H1 (cell line): ENCODE measurements around the gene NAB1. TPM values are rescaled to one million over a fixed set of nuclear protein-coding genes. Genes with fewer than 3 reads are reported as not detected.

Experiments used
- CTCF ChIA-PET: fragments of 300-600 bp; sonication (Branson Sonifier 250); formaldehyde crosslinking; loops from one replicate; lab custom pipeline; 2021; ENCODE audit not compliant: partially characterized antibody; lab: Charles Lee
- POLR2A ChIA-PET: fragments of 300-600 bp; sonication (Branson Sonifier 250); formaldehyde crosslinking; loops from one replicate; lab custom pipeline; 2021; ENCODE audit warnings: inconsistent platforms; ENCODE audit not compliant: partially characterized antibody; lab: Charles Lee
- DNase-seq, 2 experiments: peaks; one replicate each; pipeline versions ENCODE4 v3.0.0 to v3.0.0-alpha.2; 2010 to 2022; ENCODE audit warnings: low spot score in 2 of 2, low read depth in 1 of 2, mixed read lengths in 1 of 2
- FAIRE-seq: peaks from 2 replicates; lab custom pipeline; 2011; peaks lifted over from hg19 to GRCh38; lab: Jason Lieb, UNC
- H2AFZ ChIP-seq: 2 replicates; pipeline ENCODE4 v1.8.1; 2012; ENCODE audit warnings: low read length, inconsistent platforms
- H2AK5ac ChIP-seq: 2 replicates; pipeline ENCODE4 v1.6.1; 2013; ENCODE audit warnings: low read depth, low read length
- H2BK120ac ChIP-seq: replicated peaks from 2 replicates; pipeline ENCODE3; 2013; ENCODE audit warnings: low read depth, low read length, inconsistent platforms
- H2BK12ac ChIP-seq: 2 replicates; pipeline ENCODE4 v1.6.1; 2013; ENCODE audit warnings: low read depth, low read length
- H2BK15ac ChIP-seq: 2 replicates; pipeline ENCODE4 v1.6.1; 2013; ENCODE audit warnings: low read length
- H2BK20ac ChIP-seq: 2 replicates; pipeline ENCODE4 v1.6.1; 2013; ENCODE audit warnings: low read length
- H2BK5ac ChIP-seq: 2 replicates; pipeline ENCODE4 v1.6.1; 2013; ENCODE audit warnings: low read depth, low read length
- H3K14ac ChIP-seq: 2 replicates; pipeline ENCODE4 v1.6.1; 2013; ENCODE audit warnings: inconsistent platforms; ENCODE audit not compliant: insufficient read length
- H3K18ac ChIP-seq: 2 replicates; pipeline ENCODE4 v1.6.1; 2013; ENCODE audit warnings: low read length; ENCODE audit errors: extremely low read depth
- H3K23ac ChIP-seq: 2 replicates; pipeline ENCODE4 v1.6.1; 2013; ENCODE audit warnings: inconsistent platforms; ENCODE audit not compliant: insufficient read length
- H3K23me2 ChIP-seq: 2 replicates; pipeline ENCODE4 v1.6.1; 2013; ENCODE audit warnings: low read depth, low read length
- H3K27ac ChIP-seq: 2 replicates; pipeline ENCODE4 v1.6.1; 2011; ENCODE audit warnings: low read depth, low read length, inconsistent platforms
- H3K27me3 ChIP-seq, 4 experiments: replicated peaks in 1 of 4; 1 replicate in 1 of 4; 2 replicates in 3 of 4; pipeline versions ENCODE4 v1.6.1 to v1.8.1; 2011 to 2013; ENCODE audit warnings: low read length in 3 of 4, mild to moderate bottlenecking in 3 of 4, inconsistent platforms in 2 of 4, mixed read lengths in 2 of 4, moderate library complexity in 1 of 4; ENCODE audit not compliant: control insufficient read depth in 3 of 4, insufficient read depth in 3 of 4; ENCODE audit errors: extremely low read depth in 1 of 4
- H3K36me3 ChIP-seq, 4 experiments: 2 replicates each; pipeline versions ENCODE4 v1.6.1 to v1.8.1; 2011 to 2013; ENCODE audit warnings: mild to moderate bottlenecking in 4 of 4, low read length in 3 of 4, moderate library complexity in 2 of 4, control low read depth in 1 of 4, inconsistent platforms in 1 of 4; ENCODE audit not compliant: insufficient read depth in 4 of 4, control insufficient read depth in 2 of 4
- H3K4ac ChIP-seq: replicated peaks from 2 replicates; pipeline ENCODE3; 2013; ENCODE audit warnings: low read length, low read depth, mixed read lengths, inconsistent platforms; ENCODE audit not compliant: insufficient read length
- H3K4me1 ChIP-seq, 4 experiments: replicated peaks in 1 of 4; 1 replicate in 1 of 4; 2 replicates in 3 of 4; pipeline versions ENCODE4 v1.6.1 to v1.8.1; 2011 to 2013; ENCODE audit warnings: low read length in 3 of 4, inconsistent platforms in 2 of 4, mixed read lengths in 1 of 4; ENCODE audit not compliant: insufficient read depth in 4 of 4, control insufficient read depth in 3 of 4
- H3K4me2 ChIP-seq, 2 experiments: 2 replicates each; pipeline versions ENCODE4 v1.6.1 to v1.8.1; 2011 to 2013; ENCODE audit warnings: low read depth in 2 of 2, low read length in 2 of 2, control low read depth in 1 of 2, inconsistent platforms in 1 of 2, mild to moderate bottlenecking in 1 of 2; ENCODE audit not compliant: insufficient read depth in 1 of 2
- H3K4me3 ChIP-seq, 4 experiments: fragments of 200-600, 300-600 bp in 1 of 4; sonication (generic), shearing (Covaris generic), sonication (Bioruptor Twin) in 1 of 4; 2 replicates each; pipeline versions ENCODE4 v1.5.1 to v1.8.1; 2011 to 2016; ENCODE audit warnings: low read length in 4 of 4, low read depth in 3 of 4, control low read depth in 2 of 4, inconsistent platforms in 2 of 4, mild to moderate bottlenecking in 2 of 4, mixed read lengths in 1 of 4, moderate library complexity in 1 of 4; ENCODE audit not compliant: insufficient read depth in 2 of 4; ENCODE audit errors: extremely low read depth in 1 of 4
- H3K56ac ChIP-seq: replicated peaks from 2 replicates; pipeline ENCODE3; 2013; ENCODE audit warnings: low read depth, mild to moderate bottlenecking, mixed read lengths, low read length, inconsistent platforms; ENCODE audit not compliant: insufficient read length
- H3K79me1 ChIP-seq: 2 replicates; pipeline ENCODE4 v1.6.1; 2013; ENCODE audit warnings: low read depth, low read length, control low read depth
- H3K79me2 ChIP-seq, 2 experiments: 2 replicates each; pipeline versions ENCODE4 v1.6.1 to v1.8.1; 2012 to 2013; ENCODE audit warnings: low read length in 2 of 2, mild to moderate bottlenecking in 2 of 2, inconsistent platforms in 1 of 2; ENCODE audit not compliant: insufficient read depth in 2 of 2, control insufficient read depth in 1 of 2
- H3K9ac ChIP-seq, 4 experiments: replicated peaks in 1 of 4; 1 replicate in 1 of 4; 2 replicates in 3 of 4; pipeline versions ENCODE4 v1.6.1 to v1.8.1; 2011 to 2013; ENCODE audit warnings: low read depth in 3 of 4, low read length in 3 of 4, control low read depth in 2 of 4, mild to moderate bottlenecking in 2 of 4, moderate library complexity in 2 of 4, inconsistent platforms in 1 of 4; ENCODE audit errors: extremely low read depth in 1 of 4
- H3K9me3 ChIP-seq, 2 experiments: 2 replicates each; pipeline versions ENCODE4 v1.6.1 to v1.8.1; 2012 to 2013; ENCODE audit warnings: mild to moderate bottlenecking in 2 of 2, moderate library complexity in 2 of 2, control low read depth in 1 of 2, inconsistent platforms in 1 of 2, low read depth in 1 of 2, low read length in 1 of 2, mixed read lengths in 1 of 2; ENCODE audit not compliant: insufficient read depth in 2 of 2
- H4K20me1 ChIP-seq, 2 experiments: replicated peaks in 1 of 2; 2 replicates each; pipeline versions ENCODE3 to v1.8.1; 2011 to 2013; ENCODE audit warnings: inconsistent platforms in 2 of 2, low read length in 2 of 2, mild to moderate bottlenecking in 1 of 2; ENCODE audit not compliant: insufficient read depth in 2 of 2, control insufficient read depth in 1 of 2
- H4K5ac ChIP-seq: 2 replicates; pipeline ENCODE4 v1.6.1; 2013; ENCODE audit warnings: low read length, low read depth, mixed read lengths, inconsistent platforms; ENCODE audit not compliant: insufficient read length
- H4K8ac ChIP-seq: 2 replicates; pipeline ENCODE4 v1.8.0; 2013; ENCODE audit warnings: mild to moderate bottlenecking, moderate library complexity, low read length, inconsistent platforms; ENCODE audit not compliant: insufficient read depth; ENCODE audit errors: extremely low read depth
- H4K91ac ChIP-seq: replicated peaks from 2 replicates; pipeline ENCODE3; 2013; ENCODE audit warnings: low read length, mixed read lengths, inconsistent platforms; ENCODE audit not compliant: insufficient read length
- CTBP2 ChIP-seq: IDR thresholded peaks from 2 replicates; pipeline ENCODE4 v1.7.0; 2011; ENCODE audit warnings: borderline replicate concordance, mild to moderate bottlenecking, moderate library complexity, mixed read lengths, low read length; ENCODE audit not compliant: insufficient read depth, insufficient read length
- E2F6 ChIP-seq: IDR thresholded peaks from 2 replicates; pipeline ENCODE4 v1.6.1; 2012; ENCODE audit warnings: inconsistent platforms
- EP300 ChIP-seq, 2 experiments: IDR thresholded peaks; 1 replicate in 1 of 2; 2 replicates in 1 of 2; pipeline ENCODE4 v1.6.1; 2011 to 2012; ENCODE audit warnings: low read depth in 2 of 2, low read length in 2 of 2, mild to moderate bottlenecking in 2 of 2, borderline replicate concordance in 1 of 2, inconsistent platforms in 1 of 2, moderate library complexity in 1 of 2
- KDM1A ChIP-seq: fragments of 200-600, 300-600 bp; sonication (generic); IDR thresholded peaks from 2 replicates; pipeline ENCODE4 v1.7.1; 2016; ENCODE audit warnings: mild to moderate bottlenecking, low read length, borderline replicate concordance
- MAFK ChIP-seq: IDR thresholded peaks from 2 replicates; pipeline ENCODE4 v1.6.1; 2012; ENCODE audit warnings: low read depth, mild to moderate bottlenecking, improper control_type of control experiment, low read length
- MAX ChIP-seq: IDR thresholded peaks from 2 replicates; pipeline ENCODE4 v1.6.1; 2012; ENCODE audit warnings: inconsistent platforms
- RFX5 ChIP-seq: IDR thresholded peaks from 2 replicates; pipeline ENCODE4 v1.6.1; 2011; ENCODE audit warnings: low read depth, low read length, improper control_type of control experiment, borderline replicate concordance
- WGBS, 2 experiments: shearing (Covaris generic) in 1 of 2; methylation state at CpG; one replicate each; pipeline versions ENCODE4 v1.1.6 to v1.1.7; 2013 to 2015; ENCODE audit warnings: low lambda C conversion rate in 2 of 2, mixed read lengths in 2 of 2, inconsistent platforms in 1 of 2, low coverage in 1 of 2, missing lambda C conversion rate in 1 of 2; ENCODE audit not compliant: insufficient replicate concordance in 2 of 2, insufficient coverage in 1 of 2, insufficient read length in 1 of 2; ENCODE audit errors: extremely low coverage in 1 of 2, missing lambda C conversion rate in 1 of 2; 5-methylcytosine and 5-hydroxymethylcytosine counted together
- polyA plus RNA-seq, 7 experiments: library from polyadenylated mRNA; depleted of rRNA in 3 of 7; stranded (reverse) in 5 of 7; unstranded in 2 of 7; fragments of >200 nt in 5 of 7; fragments of 200-250 nt in 2 of 7; gene quantifications; 1 replicate in 5 of 7; 2 replicates in 1 of 7; 4 replicates in 1 of 7; pipeline versions ENCODE4 v1.2.1 to v1.2.3, GENCODE V29; 2011 to 2013; ENCODE audit warnings: missing spikeins in 2 of 7, mixed read lengths in 2 of 7
- total RNA-seq: library from RNA; stranded (reverse); fragmentation: NEBNext Ultra II Directional; extraction: Animal tissue kit (Norgen Biotek cat#: 25700); gene quantifications from 2 replicates; pipeline ENCODE4 v1.2.1, GENCODE V29; 2021

The NAB1 gene
- total and polyA plus RNA-seq, 2 of the 8 experiments (the other 6 are each of a cell fraction or from before 2014, with no cell fraction given), result 8.5 to 28.6 TPM

GRCh38 chr2:190736355-190736754 is 87.5 kb downstream of the NAB1 start:
- whole genome bisulfite sequencing, 2 experiments, result 90% methylated on average over 8 of the region's 8 CpGs; no CpG with 5 or more reads in 1 of the 2 experiments
- H3K4me2 ChIP-seq, result no peak overlapping the region
- H3K23me2 ChIP-seq, result no peaks in the 10 kb centered on the region
- no peak overlapping the region for H4K8ac ChIP-seq
- no peak overlapping the region for H3K56ac ChIP-seq
- no peak overlapping the region for H2BK12ac ChIP-seq
- H2BK120ac ChIP-seq, result no peak overlapping the region
- no peak overlapping the region for H3K4me3 ChIP-seq
- H2AK5ac ChIP-seq, result no peak overlapping the region
- no peak overlapping the region for H3K14ac ChIP-seq
- H3K79me1 ChIP-seq, result no peaks in the 10 kb centered on the region
- no peaks in the 10 kb centered on the region for H4K20me1 ChIP-seq
- H3K36me3 ChIP-seq, result no peaks in the 10 kb centered on the region
- no peak overlapping the region for H2BK15ac ChIP-seq
- H4K5ac ChIP-seq, result no peak overlapping the region
- no peaks in the 10 kb centered on the region for H3K79me2 ChIP-seq
- DNase-seq (no peak), FAIRE-seq (no peak)
- CTCF ChIA-PET, result no interaction called here
- H3K27ac ChIP-seq, result no peak overlapping the region
- no peak overlapping the region for H4K91ac ChIP-seq
- no peak overlapping the region for H2BK20ac ChIP-seq
- no peak overlapping the region for H2AFZ ChIP-seq
- POLR2A ChIA-PET, result no interaction called here
- H3K4ac ChIP-seq, result no peak overlapping the region
- no peak overlapping the region for H3K18ac ChIP-seq
- no peaks in the 10 kb centered on the region for H3K9me3 ChIP-seq
- no peak overlapping the region for H3K9ac ChIP-seq
- H3K23ac ChIP-seq, result no peak overlapping the region
- H2BK5ac ChIP-seq, result no peak overlapping the region
- no peaks in the 10 kb centered on the region for H3K27me3 ChIP-seq
- TF ChIP-seq KDM1A, result no peak
- TF ChIP-seq EP300 (IDR thresholded peaks at IDR 0.05; ENCODE audit: borderline replicate concordance in 1 of 2, low read depth in 2 of 2, low read length in 2 of 2), result no peak
- TF ChIP-seq CTBP2, result no peak
- no peak for TF ChIP-seq RFX5
- no peak for TF ChIP-seq MAX
- no peak for TF ChIP-seq MAFK
- no peak for TF ChIP-seq E2F6
- no peaks in the 10 kb centered on the region for H3K4me1 ChIP-seq
